SU-DHL-6 (cell line): ENCODE data around the gene IFNL1.

ENCODE experiments used
- H2AFZ ChIP-seq: fragments of 200-600 bp; sonication (generic); 2 replicates; pipeline ENCODE4 v1.6.1; 2014; ENCODE audit warnings: low read depth, mild to moderate bottlenecking, moderate library complexity, mixed read lengths, antibody characterized with exemption, low read length; ENCODE audit not compliant: severe bottlenecking
- H3F3A ChIP-seq: fragments of 200-600 bp; shearing (Covaris generic); 2 replicates; pipeline ENCODE4 v1.6.0; 2016; ENCODE audit warnings: antibody characterized with exemption, mild to moderate bottlenecking; ENCODE audit not compliant: insufficient read depth
- H3K27ac ChIP-seq: fragments of 200-600 bp; sonication (generic); 2 replicates; pipeline ENCODE4 v1.5.1; 2016; ENCODE audit warnings: low read depth, mild to moderate bottlenecking, low read length, moderate library complexity, mixed read lengths
- H3K27me3 ChIP-seq: fragments of 200-600 bp; sonication (generic), shearing (Covaris generic); 2 replicates; pipeline ENCODE4 v1.6.0; 2014; ENCODE audit warnings: mild to moderate bottlenecking, low read length
- H3K36me3 ChIP-seq: fragments of 200-600 bp; sonication (generic); 2 replicates; pipeline ENCODE4 v1.6.1; 2014; ENCODE audit warnings: mild to moderate bottlenecking, low read length, mixed read lengths
- H3K4me2 ChIP-seq: fragments of 300-600, 200-600 bp; shearing (Covaris generic), sonication (generic); 2 replicates; pipeline ENCODE4 v1.6.0; 2014; ENCODE audit warnings: low read length, low read depth, mild to moderate bottlenecking; ENCODE audit not compliant: poor library complexity, severe bottlenecking
- H3K4me3 ChIP-seq: fragments of 200-600 bp; sonication (generic); 2 replicates; pipeline ENCODE4 v1.5.1; 2014; ENCODE audit warnings: antibody characterized with exemption, low read length, mild to moderate bottlenecking, mixed read lengths; ENCODE audit not compliant: insufficient read depth, poor library complexity, severe bottlenecking
- H3K79me2 ChIP-seq: fragments of 200-600 bp; sonication (generic); 2 replicates; pipeline ENCODE4 v1.6.1; 2014; ENCODE audit warnings: mild to moderate bottlenecking, low read length, moderate library complexity; ENCODE audit not compliant: insufficient read depth
- H3K9ac ChIP-seq: fragments of 200-600 bp; sonication (generic); 2 replicates; pipeline ENCODE4 v1.7.0; 2014; ENCODE audit warnings: mild to moderate bottlenecking, low read length
- H3K9me2 ChIP-seq: fragments of 200-600 bp; sonication (generic); replicated peaks from 2 replicates; pipeline ENCODE4 v1.6.1; 2014; ENCODE audit warnings: low read length; ENCODE audit not compliant: insufficient read depth
- H3K9me3 ChIP-seq: fragments of 200-600 bp; sonication (generic); 2 replicates; pipeline ENCODE4 v1.6.1; 2014; ENCODE audit warnings: low read length, mixed read lengths; ENCODE audit not compliant: insufficient read depth
- H4K20me1 ChIP-seq: fragments of 200-600 bp; sonication (generic); 2 replicates; pipeline ENCODE4 v1.6.1; 2014; ENCODE audit warnings: low read depth, mild to moderate bottlenecking, antibody characterized with exemption, low read length, moderate library complexity, mixed read lengths
- EZH2phosphoT487 ChIP-seq: fragments of 200-600 bp; sonication (generic), shearing (Covaris generic); conservative IDR thresholded peaks from 2 replicates; pipeline ENCODE4 v1.6.1; 2018; ENCODE audit warnings: mild to moderate bottlenecking, antibody characterized with exemption, low read length, moderate library complexity, mixed read lengths
- TF ChIP-seq, protein P1 (sequence below): fragments of 200-600 bp; sonication (generic); IDR thresholded peaks from one replicate; pipeline ENCODE4 v1.5.1; 2017; ENCODE audit warnings: antibody characterized with exemption, mild to moderate bottlenecking, low read length, moderate library complexity; ENCODE audit not compliant: insufficient read depth, poor library complexity, severe bottlenecking

Gene IFNL1

DNA sequence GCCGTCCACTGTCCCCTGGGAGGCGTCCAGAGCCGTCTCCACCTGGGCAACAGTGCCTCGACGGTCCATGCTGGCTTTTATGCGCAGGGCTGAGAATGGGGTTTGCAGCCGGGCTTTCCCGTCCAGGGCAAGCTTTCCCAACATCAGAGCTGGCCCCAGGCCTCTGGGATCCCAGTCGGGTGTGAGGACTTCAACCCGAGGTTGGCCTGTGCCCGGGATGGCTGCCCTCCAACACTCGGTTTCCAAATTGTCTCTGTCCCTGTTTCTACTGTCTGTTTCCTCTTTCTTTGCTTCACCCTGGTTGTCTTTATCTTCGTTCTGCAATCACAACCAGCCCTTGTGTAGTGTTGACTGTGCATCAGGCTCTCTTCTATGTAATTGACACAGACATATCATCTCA lies 47.4 kb upstream of the IFNL1 start, which contains the start of gene IFNL4:
IFNL4 (minus strand) TSS at position 51 of the 400 bp plus-strand sequence.
- no peak for TF ChIP-seq EZH2phosphoT487
- TF ChIP-seq, protein P1, sequence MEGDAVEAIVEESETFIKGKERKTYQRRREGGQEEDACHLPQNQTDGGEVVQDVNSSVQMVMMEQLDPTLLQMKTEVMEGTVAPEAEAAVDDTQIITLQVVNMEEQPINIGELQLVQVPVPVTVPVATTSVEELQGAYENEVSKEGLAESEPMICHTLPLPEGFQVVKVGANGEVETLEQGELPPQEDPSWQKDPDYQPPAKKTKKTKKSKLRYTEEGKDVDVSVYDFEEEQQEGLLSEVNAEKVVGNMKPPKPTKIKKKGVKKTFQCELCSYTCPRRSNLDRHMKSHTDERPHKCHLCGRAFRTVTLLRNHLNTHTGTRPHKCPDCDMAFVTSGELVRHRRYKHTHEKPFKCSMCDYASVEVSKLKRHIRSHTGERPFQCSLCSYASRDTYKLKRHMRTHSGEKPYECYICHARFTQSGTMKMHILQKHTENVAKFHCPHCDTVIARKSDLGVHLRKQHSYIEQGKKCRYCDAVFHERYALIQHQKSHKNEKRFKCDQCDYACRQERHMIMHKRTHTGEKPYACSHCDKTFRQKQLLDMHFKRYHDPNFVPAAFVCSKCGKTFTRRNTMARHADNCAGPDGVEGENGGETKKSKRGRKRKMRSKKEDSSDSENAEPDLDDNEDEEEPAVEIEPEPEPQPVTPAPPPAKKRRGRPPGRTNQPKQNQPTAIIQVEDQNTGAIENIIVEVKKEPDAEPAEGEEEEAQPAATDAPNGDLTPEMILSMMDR, result no peak
- Histone ChIP-seq H2AFZ (no peak within 1 kb of the TSS), H3K4me3 (no peak within 1 kb of the TSS)

DNA sequence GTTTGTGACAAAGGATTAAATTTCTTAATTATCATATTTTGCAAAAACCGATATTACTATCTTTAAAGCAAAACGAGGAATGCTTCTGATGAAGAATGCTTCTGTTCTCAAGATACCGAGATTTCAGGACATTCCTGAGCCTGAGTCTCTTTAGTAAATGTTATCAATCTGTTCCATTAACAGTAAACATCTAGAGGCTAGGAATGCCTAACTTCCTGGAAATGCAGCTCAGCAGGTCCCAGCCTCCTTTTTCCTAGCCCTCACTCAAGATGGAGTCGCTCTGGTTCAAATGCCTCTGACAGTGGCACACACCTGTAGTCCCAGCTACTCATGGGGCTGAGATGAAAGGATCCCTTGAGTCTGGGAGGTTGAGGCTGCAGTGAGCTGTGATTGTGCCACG lies 45.1 kb upstream of the IFNL1 start:
- Histone ChIP-seq H3K4me2 (no peak overlapping the region), H3K9me2 (no peaks in the 10 kb centered on the region), H3K4me3 (no peak overlapping the region), H3K27ac (no peak overlapping the region), H3K27me3 (no peaks in the 10 kb centered on the region), H3K36me3 (no peaks in the 10 kb centered on the region), H3F3A (no peaks in the 10 kb centered on the region), H4K20me1 (no peaks in the 10 kb centered on the region), H3K79me2 (no peaks in the 10 kb centered on the region), H3K9me3 (no peaks in the 10 kb centered on the region), H2AFZ (no peak overlapping the region), H3K9ac (no peak overlapping the region)
- TF ChIP-seq, protein P1, result no peak
- TF ChIP-seq EZH2phosphoT487, result no peak

More for the DNA sequence above, 47.4 kb upstream of the IFNL1 start, which contains the start of gene IFNL4:
- Histone ChIP-seq H3K36me3 (no peaks in the 10 kb centered on the region), H3K4me2 (no peak within 1 kb of the TSS), H3K27ac (no peak within 1 kb of the TSS), H4K20me1 (no peaks in the 10 kb centered on the region), H3K27me3 (no peaks in the 10 kb centered on the region), H3K9ac (no peak within 1 kb of the TSS), H3K9me2 (no peaks in the 10 kb centered on the region), H3K9me3 (no peaks in the 10 kb centered on the region), H3F3A (no peaks in the 10 kb centered on the region), H3K79me2 (no peaks in the 10 kb centered on the region)

DNA sequence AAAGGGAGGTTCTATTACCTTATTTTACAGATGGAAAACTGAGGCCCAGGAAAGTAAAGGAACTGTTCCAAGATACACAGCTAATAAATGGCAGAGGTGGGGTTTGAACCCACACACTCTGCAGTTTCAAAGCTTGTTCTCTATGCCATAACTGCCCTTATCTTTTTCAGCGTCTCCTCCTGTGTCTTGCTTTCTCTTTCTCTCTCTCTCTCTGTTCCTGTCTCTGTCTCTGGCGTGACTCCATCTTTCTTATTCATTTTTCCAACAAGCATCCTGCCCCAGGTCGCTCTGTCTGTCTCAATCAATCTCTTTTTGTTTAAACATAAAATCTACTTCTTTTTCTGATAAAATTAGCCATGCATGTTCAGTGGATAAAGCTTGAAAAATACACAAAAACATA lies 44.4 kb upstream of the IFNL1 start:
- no peaks in the 10 kb centered on the region for H3K27me3 ChIP-seq
- H3K4me2 ChIP-seq, result no peak overlapping the region

More for the DNA sequence above, 44.4 kb upstream of the IFNL1 start:
- Histone ChIP-seq H3K9ac (no peak overlapping the region), H3K9me2 (no peaks in the 10 kb centered on the region), H3K4me3 (no peak overlapping the region), H2AFZ (no peak overlapping the region), H3F3A (no peaks in the 10 kb centered on the region), H3K9me3 (no peaks in the 10 kb centered on the region), H3K27ac (no peak overlapping the region), H3K36me3 (no peaks in the 10 kb centered on the region), H4K20me1 (no peaks in the 10 kb centered on the region), H3K79me2 (no peaks in the 10 kb centered on the region)
- TF ChIP-seq EZH2phosphoT487, result no peak
- TF ChIP-seq, protein P1, result no peak
